ENCODE measurements around the gene OSGEP. TPM values are rescaled to one million over a fixed set of nuclear protein-coding genes. Genes with fewer than 3 reads are reported as not detected.
A peak's percentile ranks its signal among the peaks of the same experiment; 100 is the strongest.

The OSGEP gene
- total and polyA plus RNA-seq, 8 donors: 29.0 to 90.1 (median 79.3) TPM

GRCh38 chr14:20418501-20418909 is 36.1 kb downstream of the OSGEP start:
- Histone ChIP-seq H3K9me3 (no peaks in the 10 kb centered on the region), H3K27me3 (no peaks in the 10 kb centered on the region), H3K4me1 (peaks cover 0 to 17% of the 10 kb centered on the region in 2 donors), H3K4me3 (no peak overlapping the region), H3K36me3 (no peaks in the 10 kb centered on the region), H3K27ac (no peak overlapping the region)
- no peak for DNase-seq
- intact Hi-C loops (cut with DNase I): loop anchor here in 1 of 2 donors (10.0 kb wide), 1 partner anchor 186 kb away; no protein-coding TSS in a partner anchor
- ATAC-seq: no peak
- no peak for TF ChIP-seq CTCF (IDR thresholded peaks at IDR 0.05)

GRCh38 chr14:20417250-20418186 is 37.1 kb downstream of the OSGEP start:
- DNase-seq (no peak), ATAC-seq (no peak)
- H3K27ac ChIP-seq: no peak overlapping the region
- no peak for TF ChIP-seq CTCF (IDR thresholded peaks at IDR 0.05)
- H3K4me1 ChIP-seq: peaks cover 0 to 17% of the 10 kb centered on the region in 2 donors
- intact Hi-C loops (cut with DNase I): loop anchor here in 1 of 2 donors (10.0 kb wide), 1 partner anchor 187 kb away; no protein-coding TSS in a partner anchor
- no peaks in the 10 kb centered on the region for H3K27me3 ChIP-seq
- H3K4me3 ChIP-seq: no peak overlapping the region
- no peaks in the 10 kb centered on the region for H3K36me3 ChIP-seq
- H3K9me3 ChIP-seq: no peaks in the 10 kb centered on the region

- no peak for TF ChIP-seq CTCF (IDR thresholded peaks at IDR 0.05)
- H3K27ac ChIP-seq: no peak overlapping the region
These were observed 38.4 kb downstream of the OSGEP start for GRCh38 chr14:20416223-20416622.

GRCh38 chr14:20415782-20416206 is 38.8 kb downstream of the OSGEP start:
- TF ChIP-seq CTCF (IDR thresholded peaks at IDR 0.05): peak; percentile 40 to 57
- peak; percentile 12 for ATAC-seq
- intact Hi-C loops (cut with DNase I): loop anchor here in 1 of 2 donors (10.0 kb wide), 1 partner anchor 189 kb away; no protein-coding TSS in a partner anchor

More at GRCh38 chr14:20416223-20416622, 38.4 kb downstream of the OSGEP start:
- Histone ChIP-seq H3K9me3 (no peaks in the 10 kb centered on the region), H3K27me3 (no peaks in the 10 kb centered on the region), H3K4me1 (peaks cover 0 to 28% of the 10 kb centered on the region in 2 donors), H3K36me3 (no peaks in the 10 kb centered on the region), H3K4me3 (no peak overlapping the region)
- intact Hi-C loops (cut with DNase I): loop anchor here in 1 of 2 donors (10.0 kb wide), 1 partner anchor 189 kb away; no protein-coding TSS in a partner anchor
- ATAC-seq (no peak), DNase-seq (no peak)

GRCh38 chr14:20413744-20414082 is 40.9 kb downstream of the OSGEP start:
- H3K9me3 ChIP-seq: no peaks in the 10 kb centered on the region
- DNase-seq (no peak), ATAC-seq (peak; percentile 32)
- H3K36me3 ChIP-seq: peaks cover 0 to under 1% of the 10 kb centered on the region in 2 donors
- H3K27ac ChIP-seq: peak overlapping the region; percentile 96
- no peaks in the 10 kb centered on the region for H3K27me3 ChIP-seq
- H3K4me1 ChIP-seq: peaks cover 0 to 42% of the 10 kb centered on the region in 2 donors
- intact Hi-C loops (cut with DNase I): loop anchor here in 1 of 2 donors (10.0 kb wide), 1 partner anchor 191 kb away; no protein-coding TSS in a partner anchor
- no peak for TF ChIP-seq CTCF (IDR thresholded peaks at IDR 0.05)
- peak overlapping the region; percentile 73 to 75 for H3K4me3 ChIP-seq

More at GRCh38 chr14:20415782-20416206, 38.8 kb downstream of the OSGEP start:
- Histone ChIP-seq H3K9me3 (no peaks in the 10 kb centered on the region), H3K36me3 (no peaks in the 10 kb centered on the region), H3K4me1 (peaks cover 0 to 32% of the 10 kb centered on the region in 2 donors), H3K27ac (no peak overlapping the region), H3K4me3 (no peak overlapping the region), H3K27me3 (no peaks in the 10 kb centered on the region)
- peak in 1 of 4 donors; percentile 51 for DNase-seq
